SK-N-SH (cell line): ENCODE data around the gene SORL1.

ENCODE experiments used
- EP300 ChIP-seq, 2 experiments: IDR thresholded peaks; 2 replicates each; pipeline versions ENCODE4 v1.4.0 to v1.6.1; 2012; ENCODE audit warnings: borderline replicate concordance in 1 of 2, low read depth in 1 of 2, low read length in 1 of 2
- MXI1 ChIP-seq: IDR thresholded peaks from 2 replicates; pipeline ENCODE4 v1.6.1; 2012; ENCODE audit warnings: mild to moderate bottlenecking, low read depth, low read length, improper control_type of control experiment
- TEAD4 ChIP-seq: IDR thresholded peaks from 2 replicates; pipeline ENCODE4 v1.4.0; 2012; ENCODE audit warnings: mild to moderate bottlenecking, borderline replicate concordance; ENCODE audit not compliant: insufficient read depth
- TF ChIP-seq, protein P1 (sequence below): fragments of 200-600 bp; sonication (generic); IDR thresholded peaks from 2 replicates; pipeline ENCODE4 v1.6.1; 2017; ENCODE audit warnings: antibody characterized with exemption, mild to moderate bottlenecking, moderate library complexity
- TF ChIP-seq, protein P2 (sequence below): fragments of 150-350 bp; IDR thresholded peaks from 2 replicates; pipeline ENCODE4 v1.6.1; 2017; ENCODE audit warnings: antibody characterized with exemption, low read length, low read depth, borderline replicate concordance
- TF ChIP-seq, protein P3 (sequence below): IDR thresholded peaks from 2 replicates; pipeline ENCODE4 v1.4.0; 2012; ENCODE audit warnings: low read depth

DNA sequence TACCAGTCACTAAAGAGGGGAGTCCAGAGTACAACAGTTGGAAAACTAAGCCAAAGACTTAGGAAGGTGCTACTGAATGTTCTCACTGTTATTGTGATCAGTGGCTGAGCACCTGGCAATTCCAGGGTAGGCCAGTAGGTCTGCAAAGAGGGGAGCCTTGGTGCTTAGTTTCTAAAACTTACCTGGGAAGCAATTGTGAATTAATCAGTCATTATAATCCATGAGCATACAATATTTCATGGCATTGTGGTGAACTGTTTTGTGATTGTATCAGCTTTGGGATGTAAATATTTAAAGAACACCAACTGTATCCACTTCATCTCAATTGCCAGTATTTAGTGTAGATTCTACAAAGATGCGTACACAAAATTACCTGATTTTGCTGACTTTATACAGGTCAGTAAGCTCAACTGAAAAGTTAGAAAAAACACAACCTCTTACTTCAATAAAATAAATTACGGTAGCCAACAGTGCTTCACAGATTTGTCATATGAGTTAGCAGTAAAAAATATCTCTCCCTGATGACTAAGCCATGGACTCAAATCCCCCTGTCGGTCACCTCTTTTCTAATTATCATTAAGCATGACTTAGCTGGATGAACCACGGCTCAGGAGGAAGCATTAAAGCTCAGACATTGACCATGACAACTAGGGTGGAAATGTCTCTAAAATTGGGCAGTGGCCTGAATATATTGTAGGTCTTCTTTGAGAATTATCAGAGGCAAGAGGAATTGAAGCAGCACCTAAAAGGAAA lies 30.8 kb upstream of the SORL1 start:
- TF ChIP-seq, protein P1, sequence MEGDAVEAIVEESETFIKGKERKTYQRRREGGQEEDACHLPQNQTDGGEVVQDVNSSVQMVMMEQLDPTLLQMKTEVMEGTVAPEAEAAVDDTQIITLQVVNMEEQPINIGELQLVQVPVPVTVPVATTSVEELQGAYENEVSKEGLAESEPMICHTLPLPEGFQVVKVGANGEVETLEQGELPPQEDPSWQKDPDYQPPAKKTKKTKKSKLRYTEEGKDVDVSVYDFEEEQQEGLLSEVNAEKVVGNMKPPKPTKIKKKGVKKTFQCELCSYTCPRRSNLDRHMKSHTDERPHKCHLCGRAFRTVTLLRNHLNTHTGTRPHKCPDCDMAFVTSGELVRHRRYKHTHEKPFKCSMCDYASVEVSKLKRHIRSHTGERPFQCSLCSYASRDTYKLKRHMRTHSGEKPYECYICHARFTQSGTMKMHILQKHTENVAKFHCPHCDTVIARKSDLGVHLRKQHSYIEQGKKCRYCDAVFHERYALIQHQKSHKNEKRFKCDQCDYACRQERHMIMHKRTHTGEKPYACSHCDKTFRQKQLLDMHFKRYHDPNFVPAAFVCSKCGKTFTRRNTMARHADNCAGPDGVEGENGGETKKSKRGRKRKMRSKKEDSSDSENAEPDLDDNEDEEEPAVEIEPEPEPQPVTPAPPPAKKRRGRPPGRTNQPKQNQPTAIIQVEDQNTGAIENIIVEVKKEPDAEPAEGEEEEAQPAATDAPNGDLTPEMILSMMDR, result no peak
- TF ChIP-seq EP300 (IDR thresholded peaks at IDR 0.05; ENCODE audit: borderline replicate concordance in 1 of 2, low read depth in 1 of 2, low read length in 1 of 2) (no peak), TEAD4 (no peak), MXI1 (no peak)
- TF ChIP-seq, protein P2, sequence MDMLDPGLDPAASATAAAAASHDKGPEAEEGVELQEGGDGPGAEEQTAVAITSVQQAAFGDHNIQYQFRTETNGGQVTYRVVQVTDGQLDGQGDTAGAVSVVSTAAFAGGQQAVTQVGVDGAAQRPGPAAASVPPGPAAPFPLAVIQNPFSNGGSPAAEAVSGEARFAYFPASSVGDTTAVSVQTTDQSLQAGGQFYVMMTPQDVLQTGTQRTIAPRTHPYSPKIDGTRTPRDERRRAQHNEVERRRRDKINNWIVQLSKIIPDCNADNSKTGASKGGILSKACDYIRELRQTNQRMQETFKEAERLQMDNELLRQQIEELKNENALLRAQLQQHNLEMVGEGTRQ, result no peak
- TF ChIP-seq, protein P3, sequence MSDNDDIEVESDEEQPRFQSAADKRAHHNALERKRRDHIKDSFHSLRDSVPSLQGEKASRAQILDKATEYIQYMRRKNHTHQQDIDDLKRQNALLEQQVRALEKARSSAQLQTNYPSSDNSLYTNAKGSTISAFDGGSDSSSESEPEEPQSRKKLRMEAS, result no peak
